GM12874 (cell line): ENCODE measurements around the gene KDELR1.

ENCODE experiments used
- CTCF ChIP-seq: IDR thresholded peaks from 2 replicates; pipeline ENCODE4 v1.5.1; 2011; ENCODE audit warnings: low read depth, mild to moderate bottlenecking, control low read depth, low read length, moderate library complexity; ENCODE audit not compliant: insufficient read depth

KDELR1 gene

GRCh38 chr19:48363810-48364597, 27.3 kb downstream of the KDELR1 start, which contains the start of the genes SYNGR4 and TMEM143:
TSS of gene SYNGR4 (plus strand) at chr19:48364367. CDS start at chr19:48365843, 1,476 bp downstream.
TSS of gene TMEM143 (minus strand) at chr19:48363940. CDS start at chr19:48363920, 20 bp downstream.
- no peak for TF ChIP-seq CTCF

GRCh38 chr19:48363500-48363809, 27.9 kb downstream of the KDELR1 start:
- TF ChIP-seq CTCF = no peak

GRCh38 chr19:48362716-48363499, 28.4 kb downstream of the KDELR1 start:
- TF ChIP-seq CTCF = no peak

GRCh38 chr19:48361912-48362311, 29.4 kb downstream of the KDELR1 start:
- TF ChIP-seq CTCF = no peak

GRCh38 chr19:48359123-48359522, 32.2 kb downstream of the KDELR1 start:
- TF ChIP-seq CTCF = no peak

GRCh38 chr19:48355365-48355954, 35.9 kb downstream of the KDELR1 start:
- TF ChIP-seq CTCF = no peak

GRCh38 chr19:48354332-48354992, 36.9 kb downstream of the KDELR1 start:
- no peak for TF ChIP-seq CTCF
